Mesothelial cell of epicardium (in vitro differentiated cells): Measurements from ENCODE around the gene COL19A1. TPM values are rescaled to one million over a fixed set of nuclear protein-coding genes. Genes with fewer than 3 reads are reported as not detected.

ENCODE experiments used
- DNase-seq, 2 experiments: peaks; one replicate each; pipeline ENCODE4 v3.0.0; 2021; ENCODE audit warnings: low spot score in 2 of 2; ENCODE audit not compliant: unreplicated experiment in 2 of 2
- H3K27ac Mint-ChIP-seq: 2 replicates; pipeline ENCODE4 v1.8.0; 2021; ENCODE audit warnings: mixed read lengths
- H3K27me3 Mint-ChIP-seq: 2 replicates; pipeline ENCODE4 v1.8.0; 2021; ENCODE audit warnings: low read depth, mixed read lengths
- H3K36me3 Mint-ChIP-seq: 2 replicates; pipeline ENCODE4 v1.8.0; 2021; ENCODE audit warnings: mixed read lengths
- H3K4me1 Mint-ChIP-seq: 2 replicates; pipeline ENCODE4 v1.8.0; 2021; ENCODE audit warnings: mixed read lengths
- H3K4me3 Mint-ChIP-seq: 2 replicates; pipeline ENCODE4 v1.8.0; 2021; ENCODE audit warnings: mild to moderate bottlenecking, moderate library complexity, mixed read lengths
- H3K9me3 Mint-ChIP-seq: 2 replicates; pipeline ENCODE4 v1.8.0; 2021; ENCODE audit warnings: mixed read lengths
- total RNA-seq: library from RNA; stranded (reverse); gene quantifications from 3 replicates; pipeline ENCODE4 v1.2.1, GENCODE V29; 2021
- TF ChIP-seq, protein P1 (sequence below): fragments of 200-600 bp; sonication (generic); IDR thresholded peaks from one replicate; pipeline ENCODE4 v1.5.0; 2021; ENCODE audit warnings: antibody characterized with exemption; ENCODE audit not compliant: unreplicated experiment

The COL19A1 gene
- total RNA-seq, result 0.18 to 0.43 TPM (median 0.25 TPM) in 3 replicates

DNA sequence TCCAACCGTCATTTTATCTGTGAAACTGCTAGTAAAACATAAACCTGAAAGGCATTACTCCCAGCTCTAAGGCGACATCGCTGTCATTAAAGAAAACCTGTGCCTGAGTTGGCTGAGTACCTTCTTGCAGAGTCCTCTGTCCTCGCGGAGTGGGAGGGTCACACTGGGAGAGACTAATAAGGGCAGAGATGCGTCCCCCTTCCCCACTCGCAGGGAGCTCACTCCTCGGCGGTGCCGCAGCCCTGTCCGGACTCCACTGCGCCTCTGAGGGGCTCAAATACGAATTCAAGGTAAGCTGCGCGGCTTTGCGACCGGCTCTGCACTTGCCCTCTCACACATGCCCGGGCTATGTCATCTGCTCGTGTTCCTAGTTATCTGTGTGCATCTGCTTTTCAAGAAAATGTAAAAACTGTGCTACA, at the start of gene COL19A1:
COL19A1 (plus strand) TSS at position 206 of the 419 bp plus-strand sequence. CDS start 13,012 bp downstream, outside the sequence.
- TF ChIP-seq, protein P1, sequence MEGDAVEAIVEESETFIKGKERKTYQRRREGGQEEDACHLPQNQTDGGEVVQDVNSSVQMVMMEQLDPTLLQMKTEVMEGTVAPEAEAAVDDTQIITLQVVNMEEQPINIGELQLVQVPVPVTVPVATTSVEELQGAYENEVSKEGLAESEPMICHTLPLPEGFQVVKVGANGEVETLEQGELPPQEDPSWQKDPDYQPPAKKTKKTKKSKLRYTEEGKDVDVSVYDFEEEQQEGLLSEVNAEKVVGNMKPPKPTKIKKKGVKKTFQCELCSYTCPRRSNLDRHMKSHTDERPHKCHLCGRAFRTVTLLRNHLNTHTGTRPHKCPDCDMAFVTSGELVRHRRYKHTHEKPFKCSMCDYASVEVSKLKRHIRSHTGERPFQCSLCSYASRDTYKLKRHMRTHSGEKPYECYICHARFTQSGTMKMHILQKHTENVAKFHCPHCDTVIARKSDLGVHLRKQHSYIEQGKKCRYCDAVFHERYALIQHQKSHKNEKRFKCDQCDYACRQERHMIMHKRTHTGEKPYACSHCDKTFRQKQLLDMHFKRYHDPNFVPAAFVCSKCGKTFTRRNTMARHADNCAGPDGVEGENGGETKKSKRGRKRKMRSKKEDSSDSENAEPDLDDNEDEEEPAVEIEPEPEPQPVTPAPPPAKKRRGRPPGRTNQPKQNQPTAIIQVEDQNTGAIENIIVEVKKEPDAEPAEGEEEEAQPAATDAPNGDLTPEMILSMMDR, result no peak
- Mint-ChIP-seq H3K27me3 (peaks cover 45% of the 10 kb centered on the region), H3K9me3 (no peaks in the 10 kb centered on the region), H3K4me3 (peak within 1 kb of the TSS; percentile 71), H3K36me3 (no peaks in the 10 kb centered on the region), H3K4me1 (peaks cover 14% of the 10 kb centered on the region), H3K27ac (no peak within 1 kb of the TSS)
- peak in 1 of 2 experiments; percentile 47 for DNase-seq

DNA sequence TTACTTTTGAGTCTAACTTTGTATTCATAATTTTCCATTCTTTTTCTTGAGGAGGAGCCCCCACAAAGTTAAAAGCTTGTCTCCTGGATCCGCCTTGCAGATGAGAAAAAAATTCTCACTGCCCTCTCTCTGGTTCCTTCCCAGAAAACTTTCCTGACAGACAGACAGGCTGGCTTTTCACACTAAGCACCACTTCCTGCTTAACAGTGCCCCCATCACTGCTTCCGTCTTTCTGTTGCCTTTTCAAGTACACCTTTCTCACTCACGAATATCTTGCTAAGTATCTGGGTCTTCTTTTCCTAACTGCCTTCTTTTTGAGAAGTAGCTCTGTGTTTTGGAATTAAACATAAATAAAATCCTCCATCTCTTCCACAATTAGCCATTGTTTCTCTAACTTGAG, 49.8 kb upstream of the COL19A1 start:
- no peaks in the 10 kb centered on the region for H3K9me3 Mint-ChIP-seq

DNA sequence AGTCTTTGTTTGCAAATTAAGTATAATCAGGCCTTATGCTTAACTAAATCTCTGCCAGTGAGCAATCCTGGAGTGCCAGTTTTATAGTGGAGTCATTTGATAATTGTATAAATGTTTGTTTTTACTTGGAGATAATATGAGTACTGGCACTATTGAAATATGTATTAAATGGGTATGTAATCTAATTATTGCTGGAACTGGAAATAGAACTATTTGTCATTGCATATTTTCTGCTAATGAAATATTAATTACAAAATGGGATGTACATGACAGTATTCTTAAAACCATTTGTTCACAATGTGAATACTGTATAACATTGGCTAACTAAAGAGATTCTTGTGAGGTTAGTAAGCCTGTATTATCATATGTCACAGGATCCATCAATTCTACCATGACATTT, 49.0 kb upstream of the COL19A1 start:
- no peak for DNase-seq
- no peaks in the 10 kb centered on the region for H3K27me3 Mint-ChIP-seq
- TF ChIP-seq, protein P1, result no peak
- no peak overlapping the region for H3K27ac Mint-ChIP-seq
- H3K4me1 Mint-ChIP-seq, result peaks cover 18% of the 10 kb centered on the region
- H3K9me3 Mint-ChIP-seq, result no peaks in the 10 kb centered on the region
- H3K4me3 Mint-ChIP-seq, result no peak overlapping the region
- H3K36me3 Mint-ChIP-seq, result no peaks in the 10 kb centered on the region

More for the DNA sequence above, 49.8 kb upstream of the COL19A1 start:
- DNase-seq, result no peak
- Mint-ChIP-seq H3K36me3 (no peaks in the 10 kb centered on the region), H3K27ac (no peak overlapping the region), H3K4me1 (peaks cover 21% of the 10 kb centered on the region), H3K27me3 (no peaks in the 10 kb centered on the region), H3K4me3 (no peak overlapping the region)
- TF ChIP-seq, protein P1, result no peak

DNA sequence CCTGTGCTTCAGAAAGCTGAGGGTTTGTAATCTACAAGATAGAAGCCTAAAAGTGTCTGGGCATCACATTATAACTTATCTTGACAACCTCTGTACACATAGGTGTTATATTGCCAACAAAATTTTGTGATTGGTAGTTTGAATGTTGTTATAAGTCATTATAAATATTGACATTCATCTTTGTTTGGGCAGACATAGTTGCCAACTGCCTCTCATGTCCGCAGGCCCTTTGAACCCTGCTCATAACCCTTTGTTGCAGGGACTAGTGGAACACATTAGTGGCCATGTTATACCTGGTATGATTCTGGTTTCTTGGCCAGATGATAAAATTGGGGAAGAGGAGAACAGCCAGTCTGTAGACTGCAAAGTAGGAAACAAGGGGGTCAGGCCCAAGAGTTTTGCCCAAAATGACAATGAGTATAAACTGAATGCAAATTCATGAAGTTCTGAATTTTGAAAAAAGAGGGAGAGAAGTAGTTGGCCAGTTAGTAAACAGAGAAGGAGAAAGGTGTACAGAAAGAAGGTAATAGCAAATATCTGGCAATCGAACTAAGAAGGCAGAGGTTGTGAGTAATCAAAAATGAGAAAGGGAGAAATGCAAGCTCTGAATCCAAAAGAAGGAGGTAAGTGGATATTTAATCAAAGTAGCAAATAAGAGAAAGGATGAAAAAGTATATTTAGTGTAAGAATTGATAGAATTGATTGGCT, 48.0 kb upstream of the COL19A1 start:
- no peaks in the 10 kb centered on the region for H3K9me3 Mint-ChIP-seq

DNA sequence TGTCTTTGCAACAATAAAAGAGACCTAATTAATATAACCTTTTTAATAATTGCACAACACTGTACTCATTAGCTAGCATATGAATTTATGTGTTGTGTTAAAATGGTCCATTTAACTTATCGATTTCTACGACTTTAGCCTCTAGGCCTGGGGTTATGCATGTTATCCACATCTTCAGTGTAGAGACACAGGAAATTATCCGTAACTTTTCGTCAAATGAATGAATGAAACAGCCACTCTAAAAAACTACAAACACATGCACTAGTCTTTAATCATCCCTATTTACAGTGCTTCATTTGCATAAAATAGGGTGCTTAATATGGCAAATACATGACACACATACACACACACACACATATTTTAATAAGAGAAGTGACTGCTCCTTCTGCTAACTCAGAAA, 47.2 kb upstream of the COL19A1 start:
- Mint-ChIP-seq H3K27ac (no peak overlapping the region), H3K4me1 (peaks cover 4% of the 10 kb centered on the region), H3K9me3 (no peaks in the 10 kb centered on the region), H3K36me3 (no peaks in the 10 kb centered on the region), H3K27me3 (no peaks in the 10 kb centered on the region), H3K4me3 (no peak overlapping the region)
- TF ChIP-seq, protein P1, result no peak
- DNase-seq, result no peak

More for the DNA sequence above, 48.0 kb upstream of the COL19A1 start:
- H3K27ac Mint-ChIP-seq, result no peak overlapping the region
- TF ChIP-seq, protein P1, result no peak
- peaks cover 8% of the 10 kb centered on the region for H3K4me1 Mint-ChIP-seq
- no peak overlapping the region for H3K4me3 Mint-ChIP-seq
- no peaks in the 10 kb centered on the region for H3K27me3 Mint-ChIP-seq
- DNase-seq, result no peak
- H3K36me3 Mint-ChIP-seq, result no peaks in the 10 kb centered on the region
